Prostate gland (tissue), 2 donors: ENCODE results near the gene SGSM2. TPM values are rescaled to one million over a fixed set of nuclear protein-coding genes. Genes with fewer than 3 reads are reported as not detected.

Experiments
- DNase-seq: peaks from one replicate; pipeline ENCODE4 v3.0.0-alpha.2; 2019; ENCODE audit warnings: low spot score
- H3K27ac ChIP-seq, 2 donors: fragments of 200-600 bp; sonication (generic); 2 replicates each; pipeline ENCODE4 v1.5.1; 2017 to 2019
- H3K27me3 ChIP-seq: fragments of 200-600 bp; sonication (generic); replicated peaks from 2 replicates; pipeline ENCODE4 v1.5.1; 2019; ENCODE audit not compliant: insufficient read depth
- H3K36me3 ChIP-seq, 2 donors: fragments of 200-600 bp; sonication (generic); 1 replicate in 1 of 2; 2 replicates in 1 of 2; pipeline versions ENCODE4 v1.5.1 to v1.8.1; 2017 to 2019
- H3K4me1 ChIP-seq: fragments of 200-600 bp; sonication (generic); replicated peaks from 2 replicates; pipeline ENCODE4 v1.5.1; 2019
- H3K4me3 ChIP-seq, 2 donors: fragments of 200-600 bp; sonication (generic); 2 replicates each; pipeline ENCODE4 v1.5.1; 2017 to 2019
- H3K9me3 ChIP-seq: fragments of 200-600 bp; sonication (generic); 2 replicates; pipeline ENCODE4 v1.5.1; 2017
- CTCF ChIP-seq, 4 experiments: fragments of 200-600 bp in 2 of 4; fragments of 450-650 bp in 2 of 4; sonication (generic) in 2 of 4; IDR thresholded peaks; 1 replicate in 3 of 4; 2 replicates in 1 of 4; pipeline ENCODE4 v1.5.1; 2016 to 2019; ENCODE audit warnings: antibody characterized with exemption in 4 of 4, mild to moderate bottlenecking in 2 of 4, moderate library complexity in 2 of 4
- POLR2A ChIP-seq: fragments of 450-650 bp; IDR thresholded peaks from one replicate; pipeline ENCODE4 v1.6.1; 2016; ENCODE audit warnings: antibody characterized with exemption, mild to moderate bottlenecking
- POLR2AphosphoS5 ChIP-seq: sonication (generic); formaldehyde crosslinking; IDR thresholded peaks from one replicate; pipeline ENCODE4 v1.6.1; 2017; ENCODE audit warnings: antibody characterized with exemption
- WGBS: methylation state at CpG from one replicate; pipeline ENCODE4 v1.1.5; 2018; 5-methylcytosine and 5-hydroxymethylcytosine counted together
- intact Hi-C: fragments of 100-400 bp; cut with DNase I; formaldehyde crosslinking; loops from one replicate; pipeline ENCODE4 v1.14.2; 2022
- total RNA-seq, 2 donors: library from RNA; depleted of rRNA; stranded (reverse); fragments of >200 nt; gene quantifications; one replicate each; pipeline ENCODE4 v1.1.0, GENCODE V29; 2016

The SGSM2 gene
- total RNA-seq, 2 donors from 2014 or later, result 118 to 172 TPM

- no peak overlapping the region for H3K4me3 ChIP-seq
- no peaks in the 10 kb centered on the region for H3K4me1 ChIP-seq
- TF ChIP-seq POLR2A (no peak), POLR2AphosphoS5 (no peak), CTCF (IDR thresholded peaks at IDR 0.05) (no peak)
- WGBS, result 91% methylated on average over 20 of the region's 20 CpGs
- no peaks in the 10 kb centered on the region for H3K27me3 ChIP-seq
- H3K36me3 ChIP-seq, result peaks cover 3 to 6% of the 10 kb centered on the region in 2 donors
- intact Hi-C loops, result no loop called here
- no peak overlapping the region for H3K27ac ChIP-seq
- no peak for DNase-seq
- H3K9me3 ChIP-seq, result no peaks in the 10 kb centered on the region
Measured at GRCh38 chr17:2365132-2365531, 27.8 kb downstream of the SGSM2 start.

DNA sequence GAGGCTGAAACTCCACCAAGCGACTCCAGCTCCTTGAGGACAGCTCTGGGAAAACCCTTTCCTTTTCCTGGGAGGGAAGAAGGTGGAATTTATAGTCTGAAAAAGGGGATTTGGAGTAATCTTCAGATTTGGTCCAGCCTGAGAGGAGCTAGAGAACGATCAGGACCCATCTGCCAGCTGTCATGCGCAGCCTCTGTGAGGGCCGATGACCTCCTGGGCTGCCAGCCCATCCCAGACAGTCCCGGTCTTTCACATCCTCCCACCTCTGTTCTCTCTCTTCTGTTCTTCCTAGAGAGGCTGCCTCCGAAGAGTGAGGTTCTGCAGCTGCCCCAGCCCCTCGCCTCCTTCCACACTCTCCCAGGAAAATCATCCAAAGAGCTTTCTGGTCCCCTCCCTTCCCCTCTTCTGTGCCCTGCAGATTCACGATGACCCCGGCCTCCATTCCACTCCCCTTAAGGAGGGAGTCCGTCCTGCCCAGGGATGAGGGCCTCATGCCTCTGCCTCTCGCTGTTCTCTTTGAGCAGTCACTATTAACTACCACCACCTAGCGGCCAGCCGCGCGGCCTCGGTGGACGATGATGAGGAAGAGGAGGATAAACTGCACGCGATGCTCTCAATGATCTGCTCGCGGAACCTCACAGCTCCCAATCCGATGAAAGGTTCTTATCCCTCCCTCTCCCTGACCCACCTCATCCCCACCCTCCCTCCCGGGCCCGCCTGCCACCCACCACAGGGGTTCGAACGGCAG lies 29.6 kb downstream of the SGSM2 start:
- DNase-seq, result no peak
- no peak overlapping the region for H3K4me3 ChIP-seq
- H3K27me3 ChIP-seq, result no peaks in the 10 kb centered on the region
- peaks cover 3 to 6% of the 10 kb centered on the region in 2 donors for H3K36me3 ChIP-seq
- no peak overlapping the region for H3K27ac ChIP-seq
- no peaks in the 10 kb centered on the region for H3K9me3 ChIP-seq
- H3K4me1 ChIP-seq, result no peaks in the 10 kb centered on the region
- 68% methylated on average over 26 of the region's 26 CpGs for WGBS
- TF ChIP-seq POLR2AphosphoS5, result no peak
- no peak for TF ChIP-seq CTCF (IDR thresholded peaks at IDR 0.05)
- no peak for TF ChIP-seq POLR2A
- intact Hi-C loops, result no loop called here

- H3K4me1 ChIP-seq, result no peaks in the 10 kb centered on the region
- no peak for TF ChIP-seq POLR2AphosphoS5
- TF ChIP-seq CTCF (IDR thresholded peaks at IDR 0.05), result no peak
- TF ChIP-seq POLR2A, result no peak
Measured at GRCh38 chr17:2368359-2368758, 31.1 kb downstream of the SGSM2 start.

GRCh38 chr17:2369039-2369438 lies 31.7 kb downstream of the SGSM2 start:
- Histone ChIP-seq H3K36me3 (peaks cover 0 to 13% of the 10 kb centered on the region in 2 donors), H3K27ac (no peak overlapping the region), H3K4me1 (no peaks in the 10 kb centered on the region), H3K9me3 (no peaks in the 10 kb centered on the region), H3K27me3 (no peaks in the 10 kb centered on the region), H3K4me3 (no peak overlapping the region)
- DNase-seq, result no peak
- intact Hi-C loops, result no loop called here
- 69% methylated on average over 5 of the region's 5 CpGs for WGBS
- TF ChIP-seq CTCF (IDR thresholded peaks at IDR 0.05), result no peak
- TF ChIP-seq POLR2A, result no peak
- no peak for TF ChIP-seq POLR2AphosphoS5

More at GRCh38 chr17:2368359-2368758, 31.1 kb downstream of the SGSM2 start:
- WGBS, result 72% methylated on average over 8 of the region's 8 CpGs
- Histone ChIP-seq H3K9me3 (no peaks in the 10 kb centered on the region), H3K4me3 (no peak overlapping the region), H3K27me3 (no peaks in the 10 kb centered on the region), H3K27ac (no peak overlapping the region), H3K36me3 (peaks cover 1 to 6% of the 10 kb centered on the region in 2 donors)
- no peak for DNase-seq
- intact Hi-C loops, result no loop called here

DNA sequence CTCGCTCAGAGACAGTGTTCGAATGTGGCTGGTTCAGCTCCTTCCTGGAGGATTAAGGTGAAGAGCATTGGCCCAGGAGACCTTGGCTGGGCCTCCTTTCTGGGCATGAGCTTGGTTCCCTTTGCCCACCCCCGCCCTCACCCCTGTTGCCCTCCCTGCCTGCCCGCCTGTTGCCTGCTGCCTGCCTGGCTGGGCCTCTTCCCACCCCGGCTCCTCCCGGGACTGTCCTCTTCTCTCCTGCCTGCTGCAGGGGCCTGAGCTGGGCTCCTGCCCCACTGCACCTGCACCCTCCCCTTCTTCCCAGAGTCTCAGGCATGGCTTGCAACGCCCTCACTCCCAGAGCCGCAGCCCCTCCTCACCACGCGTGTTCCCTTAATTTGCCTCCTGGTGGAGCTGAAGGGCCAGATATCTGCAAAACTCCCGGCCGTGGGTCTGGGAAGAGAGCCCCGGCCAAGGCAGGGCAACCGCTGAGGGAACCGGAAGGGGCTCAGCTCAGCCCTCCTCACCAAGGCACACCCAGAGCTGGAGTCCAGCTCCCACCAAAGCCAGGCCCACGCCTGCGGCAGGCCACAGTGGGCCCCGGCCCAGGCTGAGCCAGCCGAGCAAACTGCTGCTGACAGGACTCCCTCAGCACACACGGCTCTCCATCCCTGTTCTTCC lies 32.4 kb downstream of the SGSM2 start:
- H3K4me3 ChIP-seq, result no peak overlapping the region
- H3K36me3 ChIP-seq, result peaks cover 0 to 13% of the 10 kb centered on the region in 2 donors
- intact Hi-C loops, result no loop called here
- H3K27me3 ChIP-seq, result no peaks in the 10 kb centered on the region
- H3K27ac ChIP-seq, result no peak overlapping the region
- WGBS, result 67% methylated on average over 20 of the region's 20 CpGs
- peaks cover 1% of the 10 kb centered on the region for H3K4me1 ChIP-seq
- no peaks in the 10 kb centered on the region for H3K9me3 ChIP-seq
- no peak for DNase-seq
- TF ChIP-seq POLR2A, result no peak
- TF ChIP-seq CTCF (IDR thresholded peaks at IDR 0.05), result no peak
- no peak for TF ChIP-seq POLR2AphosphoS5
